Loucy (cell line): ENCODE results near the gene ADGRG1.
A peak's percentile ranks its signal among the peaks of the same experiment; 100 is the strongest.

ENCODE experiments used
- H2AFZ ChIP-seq: fragments of 200-600 bp; sonication (generic); 2 replicates; pipeline ENCODE4 v1.6.0; 2016; ENCODE audit warnings: antibody characterized with exemption, mild to moderate bottlenecking, low read length, moderate library complexity
- H3F3A ChIP-seq: fragments of 200-600 bp; 2 replicates; pipeline ENCODE4 v1.6.0; 2016; ENCODE audit warnings: antibody characterized with exemption, low read depth, mild to moderate bottlenecking
- H3K27me3 ChIP-seq: fragments of 200-600 bp; sonication (generic); 2 replicates; pipeline ENCODE4 v1.6.1; 2014; ENCODE audit warnings: low read length, mild to moderate bottlenecking; ENCODE audit not compliant: insufficient read depth, poor library complexity, severe bottlenecking
- H3K36me3 ChIP-seq: fragments of 200-600 bp; sonication (generic); 2 replicates; pipeline ENCODE4 v1.6.1; 2016; ENCODE audit warnings: low read length; ENCODE audit not compliant: insufficient read depth
- H3K4me1 ChIP-seq: fragments of 200-600 bp; sonication (generic); 2 replicates; pipeline ENCODE4 v1.5.1; 2014; ENCODE audit warnings: low read length, mild to moderate bottlenecking; ENCODE audit not compliant: insufficient read depth, poor library complexity, severe bottlenecking
- H3K4me2 ChIP-seq: fragments of 200-600 bp; sonication (generic); 2 replicates; pipeline ENCODE4 v1.6.0; 2014; ENCODE audit warnings: antibody characterized with exemption, low read length, low read depth, mild to moderate bottlenecking; ENCODE audit not compliant: poor library complexity, severe bottlenecking
- H3K4me3 ChIP-seq: fragments of 200-600 bp; sonication (generic); 2 replicates; pipeline ENCODE4 v1.5.1; 2014; ENCODE audit warnings: low read length, mild to moderate bottlenecking, mixed read lengths; ENCODE audit not compliant: poor library complexity, severe bottlenecking
- H3K79me2 ChIP-seq: fragments of 200-600 bp; sonication (generic); 2 replicates; pipeline ENCODE4 v1.6.1; 2014; ENCODE audit warnings: low read length; ENCODE audit not compliant: insufficient read depth
- H3K9ac ChIP-seq: fragments of 200-600 bp; sonication (generic); 2 replicates; pipeline ENCODE4 v1.6.0; 2014; ENCODE audit warnings: mild to moderate bottlenecking, low read depth, low read length, moderate library complexity; ENCODE audit not compliant: poor library complexity, severe bottlenecking
- H3K9me2 ChIP-seq: fragments of 200-600 bp; sonication (generic); replicated peaks from 2 replicates; pipeline ENCODE4 v1.6.1; 2016; ENCODE audit warnings: low read depth, low read length, mixed read lengths
- H3K9me3 ChIP-seq: fragments of 200-600 bp; sonication (generic); 2 replicates; pipeline ENCODE4 v1.6.1; 2014; ENCODE audit warnings: mild to moderate bottlenecking, antibody characterized with exemption, low read length, low read depth; ENCODE audit not compliant: insufficient read depth
- H4K20me1 ChIP-seq: fragments of 200-600 bp; sonication (generic); 2 replicates; pipeline ENCODE4 v1.6.0; 2014; ENCODE audit warnings: antibody characterized with exemption, low read length, mild to moderate bottlenecking; ENCODE audit not compliant: insufficient read depth, poor library complexity, severe bottlenecking
- EZH2phosphoT487 ChIP-seq: fragments of 200-600 bp; IDR thresholded peaks from 2 replicates; pipeline ENCODE4 v1.6.1; 2018; ENCODE audit warnings: antibody characterized with exemption, mild to moderate bottlenecking, moderate library complexity, borderline replicate concordance
- TF ChIP-seq, protein P1 (sequence below): fragments of 200-600 bp; sonication (generic); conservative IDR thresholded peaks from 2 replicates; pipeline ENCODE4 v1.5.1; 2014; ENCODE audit warnings: mild to moderate bottlenecking, antibody characterized with exemption, low read length

Gene ADGRG1

DNA sequence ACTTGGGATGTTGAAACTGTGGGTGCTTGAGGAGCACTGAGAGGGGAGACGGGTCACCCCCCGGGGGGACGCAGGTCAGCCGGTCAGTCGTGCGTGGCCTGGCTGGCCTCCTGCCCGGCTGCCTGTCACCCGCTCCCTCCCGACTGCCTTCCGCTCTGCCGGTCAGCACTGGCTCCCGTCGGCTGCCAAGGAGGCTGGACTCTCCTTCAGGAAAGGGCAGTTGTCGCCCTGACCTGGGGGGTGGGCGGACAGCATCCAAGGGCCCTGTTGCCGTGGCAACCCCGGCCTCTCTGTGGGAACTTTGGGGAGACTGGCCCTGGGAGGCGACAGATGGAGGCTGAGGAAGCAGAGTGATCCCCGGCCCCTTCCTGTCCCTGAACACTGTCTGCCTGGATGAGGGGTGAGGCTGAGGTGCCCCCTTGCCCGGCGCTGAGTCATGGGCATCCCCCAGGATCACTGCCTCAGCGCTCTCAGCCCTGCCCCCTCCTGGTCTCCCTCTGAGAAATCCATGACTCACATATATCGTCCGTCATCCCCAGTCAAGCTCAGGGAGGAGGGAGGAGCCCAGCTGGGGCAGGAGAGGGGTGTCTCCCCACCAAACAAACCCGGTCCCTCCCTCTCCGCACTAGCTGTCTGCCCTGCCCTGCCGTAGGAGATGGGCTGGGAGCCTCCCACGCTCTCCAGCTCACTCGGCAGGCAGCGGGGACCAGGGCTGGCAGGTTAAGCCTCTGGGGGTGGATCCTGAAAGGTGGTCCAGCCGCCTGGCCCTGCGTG is at the start of gene ADGRG1:
TSS of gene ADGRG1 (plus strand) at position 623 of the 774 bp plus-strand sequence. CDS start 21,658 bp downstream, outside the sequence.
- Histone ChIP-seq H3K27me3 (no peaks in the 10 kb centered on the region), H2AFZ (no peak within 1 kb of the TSS), H3K4me1 (no peaks in the 10 kb centered on the region), H3K9me2 (no peaks in the 10 kb centered on the region), H3K9ac (no peak within 1 kb of the TSS), H3K4me2 (no peak within 1 kb of the TSS), H3F3A (no peaks in the 10 kb centered on the region), H3K9me3 (no peaks in the 10 kb centered on the region), H3K4me3 (no peak within 1 kb of the TSS), H3K79me2 (no peaks in the 10 kb centered on the region), H3K36me3 (no peaks in the 10 kb centered on the region), H4K20me1 (no peaks in the 10 kb centered on the region)
- TF ChIP-seq, protein P1, sequence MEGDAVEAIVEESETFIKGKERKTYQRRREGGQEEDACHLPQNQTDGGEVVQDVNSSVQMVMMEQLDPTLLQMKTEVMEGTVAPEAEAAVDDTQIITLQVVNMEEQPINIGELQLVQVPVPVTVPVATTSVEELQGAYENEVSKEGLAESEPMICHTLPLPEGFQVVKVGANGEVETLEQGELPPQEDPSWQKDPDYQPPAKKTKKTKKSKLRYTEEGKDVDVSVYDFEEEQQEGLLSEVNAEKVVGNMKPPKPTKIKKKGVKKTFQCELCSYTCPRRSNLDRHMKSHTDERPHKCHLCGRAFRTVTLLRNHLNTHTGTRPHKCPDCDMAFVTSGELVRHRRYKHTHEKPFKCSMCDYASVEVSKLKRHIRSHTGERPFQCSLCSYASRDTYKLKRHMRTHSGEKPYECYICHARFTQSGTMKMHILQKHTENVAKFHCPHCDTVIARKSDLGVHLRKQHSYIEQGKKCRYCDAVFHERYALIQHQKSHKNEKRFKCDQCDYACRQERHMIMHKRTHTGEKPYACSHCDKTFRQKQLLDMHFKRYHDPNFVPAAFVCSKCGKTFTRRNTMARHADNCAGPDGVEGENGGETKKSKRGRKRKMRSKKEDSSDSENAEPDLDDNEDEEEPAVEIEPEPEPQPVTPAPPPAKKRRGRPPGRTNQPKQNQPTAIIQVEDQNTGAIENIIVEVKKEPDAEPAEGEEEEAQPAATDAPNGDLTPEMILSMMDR = no peak
- no peak for TF ChIP-seq EZH2phosphoT487

DNA sequence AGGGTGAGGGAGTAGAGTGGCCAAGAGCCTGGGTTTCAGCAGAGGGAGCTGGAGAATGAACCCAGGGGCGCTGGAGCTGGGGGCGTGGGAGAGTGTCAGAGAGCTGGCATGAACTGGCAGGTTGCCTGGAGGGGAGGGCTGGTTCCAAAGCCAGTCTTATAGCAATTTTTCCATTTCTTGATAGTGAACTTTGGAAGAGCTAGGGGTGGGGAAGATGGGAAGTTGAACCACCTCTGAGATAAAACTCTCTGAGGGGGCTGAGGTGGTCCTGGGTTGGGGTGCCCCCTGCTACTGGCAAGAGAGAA is 49.1 kb upstream of the ADGRG1 start:
- Histone ChIP-seq H3K79me2 (no peaks in the 10 kb centered on the region), H3K9me2 (no peaks in the 10 kb centered on the region), H3K4me2 (no peak overlapping the region), H4K20me1 (no peaks in the 10 kb centered on the region), H3K9me3 (no peaks in the 10 kb centered on the region), H3K9ac (peak overlapping the region; percentile 68), H3K4me3 (no peak overlapping the region), H2AFZ (no peak overlapping the region), H3K27me3 (no peaks in the 10 kb centered on the region), H3K4me1 (peaks cover 30% of the 10 kb centered on the region), H3K36me3 (no peaks in the 10 kb centered on the region), H3F3A (peaks cover 10% of the 10 kb centered on the region)
- TF ChIP-seq, protein P1 = no peak
- no peak for TF ChIP-seq EZH2phosphoT487

- Histone ChIP-seq H3K9ac (no peak overlapping the region), H3K27me3 (no peaks in the 10 kb centered on the region), H3K4me3 (no peak overlapping the region), H3K79me2 (no peaks in the 10 kb centered on the region), H3K4me1 (no peaks in the 10 kb centered on the region), H3K4me2 (no peak overlapping the region), H3F3A (no peaks in the 10 kb centered on the region), H3K9me3 (no peaks in the 10 kb centered on the region), H4K20me1 (no peaks in the 10 kb centered on the region), H2AFZ (no peak overlapping the region), H3K9me2 (no peaks in the 10 kb centered on the region), H3K36me3 (no peaks in the 10 kb centered on the region)
- TF ChIP-seq EZH2phosphoT487 = no peak
- TF ChIP-seq, protein P1 = no peak
Measured at GRCh38 chr16:57585051-57585687, 43.3 kb upstream of the ADGRG1 start.
